ENCODE results near the gene EFCAB11. TPM values are rescaled to one million over a fixed set of nuclear protein-coding genes. Genes with fewer than 3 reads are reported as not detected.

The EFCAB11 gene
- total and polyA plus RNA-seq, 2 of the 8 experiments (the other 6 are each of a cell fraction or from before 2014, with no cell fraction given) = 6.8 to 12.8 TPM

GRCh38 chr14:89992273-89992672 is 37.7 kb upstream of the EFCAB11 start (continued):
- no peak for TF ChIP-seq MAFK (IDR thresholded peaks at IDR 0.05; ENCODE audit: low read depth, low read length)
- TF ChIP-seq BACH1 (IDR thresholded peaks at IDR 0.05; ENCODE audit: low read length) = no peak
- TF ChIP-seq RFX5 (IDR thresholded peaks at IDR 0.05; ENCODE audit: borderline replicate concordance, low read depth, low read length) = no peak
